ENCODE results near the gene PMFBP1.

Gene PMFBP1

DNA sequence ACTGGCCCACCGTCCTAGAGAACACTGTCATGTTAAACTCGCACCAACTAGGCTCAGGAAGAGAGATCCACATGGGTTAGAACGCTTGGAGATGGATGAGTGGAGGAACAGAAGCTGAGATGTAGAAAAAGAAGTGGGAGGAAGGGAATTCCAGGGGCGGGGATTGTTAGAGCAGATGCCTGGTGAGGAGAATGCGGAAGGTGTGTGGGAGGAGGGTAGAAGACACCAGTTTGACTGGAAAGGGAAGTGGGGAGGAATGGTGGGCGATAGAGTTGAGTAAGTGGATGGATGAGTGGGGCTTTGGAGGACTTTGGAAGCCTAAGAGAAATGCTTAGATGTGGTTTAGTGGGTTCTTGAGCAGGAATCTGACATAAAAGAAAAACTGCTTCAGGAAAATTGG is 40.9 kb downstream of the PMFBP1 start:
- no peak for DNase-seq (ENCODE audit: low read depth in 2 of 2)

DNA sequence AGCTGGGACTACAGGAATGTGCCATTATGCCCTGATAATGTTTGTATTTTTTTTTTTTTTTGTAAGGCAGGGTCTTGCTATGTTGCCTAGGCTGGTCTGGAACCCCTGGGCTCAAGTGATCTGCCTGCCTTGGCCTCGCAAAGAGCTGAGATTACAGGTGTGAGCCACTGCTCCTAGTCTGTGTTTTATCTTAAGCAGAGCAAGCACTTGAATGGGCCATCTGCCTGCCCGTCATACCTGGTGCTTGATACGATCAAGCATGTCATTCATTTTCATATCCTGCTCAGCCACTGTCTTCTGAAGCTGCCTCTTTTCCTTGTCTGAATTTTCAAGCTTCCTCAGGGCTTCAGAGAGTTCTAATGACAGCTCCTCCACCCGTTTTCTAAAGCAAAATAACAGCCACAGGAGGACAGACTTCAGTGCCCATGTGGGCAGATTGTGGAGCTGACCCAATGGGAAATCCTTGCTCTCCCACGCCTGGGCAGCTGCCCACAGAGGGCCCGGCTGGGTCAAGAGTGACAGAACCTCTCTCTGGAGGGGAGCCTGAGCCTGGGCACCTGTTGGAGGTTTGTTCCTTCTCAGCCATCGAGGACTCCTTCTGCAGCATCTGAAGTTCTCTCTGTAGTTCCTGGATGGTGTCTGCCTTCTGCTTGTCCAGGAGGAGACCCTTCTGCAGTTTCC is 41.8 kb downstream of the PMFBP1 start:
- no peak for DNase-seq (ENCODE audit: low read depth in 2 of 2)

DNA sequence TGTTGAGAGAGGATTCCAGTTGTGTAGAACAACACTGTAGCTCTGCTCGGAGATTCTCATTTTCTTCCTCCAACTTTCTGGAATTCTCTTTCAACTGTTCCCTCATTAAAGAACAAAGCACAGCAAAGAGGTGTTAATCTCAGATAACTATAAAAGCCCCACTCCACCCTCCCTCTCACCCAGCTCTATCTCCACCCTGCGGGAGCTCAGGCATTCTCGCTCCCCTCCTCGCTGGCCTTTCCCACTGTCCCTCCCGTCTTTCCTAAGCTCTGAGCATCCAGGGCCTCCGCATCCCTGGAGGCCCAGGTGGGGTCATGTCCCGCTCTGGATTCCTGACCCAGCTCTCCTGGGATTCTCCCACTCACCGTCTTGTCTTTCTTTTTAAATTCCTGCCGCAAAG is 43.3 kb downstream of the PMFBP1 start:
- no peak for DNase-seq (ENCODE audit: low read depth in 2 of 2)

DNA sequence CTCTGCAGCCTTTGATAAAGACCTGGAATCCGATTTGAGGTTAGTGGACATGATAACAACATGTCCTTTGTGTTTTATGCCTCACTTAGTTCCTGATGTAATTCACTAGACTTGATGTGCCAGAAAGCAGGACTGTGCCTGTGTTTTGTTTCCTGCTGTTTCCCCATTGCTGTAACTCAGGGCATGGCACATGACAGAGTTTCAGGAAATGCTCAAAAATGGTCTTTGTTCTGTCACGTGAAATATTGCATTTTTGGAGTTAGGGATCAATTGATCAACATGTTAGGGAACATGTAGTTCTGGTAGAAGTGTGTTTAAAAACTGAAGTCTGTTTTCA is 45.6 kb downstream of the PMFBP1 start:
- DNase-seq (ENCODE audit: low read depth in 2 of 2), result no peak

DNA sequence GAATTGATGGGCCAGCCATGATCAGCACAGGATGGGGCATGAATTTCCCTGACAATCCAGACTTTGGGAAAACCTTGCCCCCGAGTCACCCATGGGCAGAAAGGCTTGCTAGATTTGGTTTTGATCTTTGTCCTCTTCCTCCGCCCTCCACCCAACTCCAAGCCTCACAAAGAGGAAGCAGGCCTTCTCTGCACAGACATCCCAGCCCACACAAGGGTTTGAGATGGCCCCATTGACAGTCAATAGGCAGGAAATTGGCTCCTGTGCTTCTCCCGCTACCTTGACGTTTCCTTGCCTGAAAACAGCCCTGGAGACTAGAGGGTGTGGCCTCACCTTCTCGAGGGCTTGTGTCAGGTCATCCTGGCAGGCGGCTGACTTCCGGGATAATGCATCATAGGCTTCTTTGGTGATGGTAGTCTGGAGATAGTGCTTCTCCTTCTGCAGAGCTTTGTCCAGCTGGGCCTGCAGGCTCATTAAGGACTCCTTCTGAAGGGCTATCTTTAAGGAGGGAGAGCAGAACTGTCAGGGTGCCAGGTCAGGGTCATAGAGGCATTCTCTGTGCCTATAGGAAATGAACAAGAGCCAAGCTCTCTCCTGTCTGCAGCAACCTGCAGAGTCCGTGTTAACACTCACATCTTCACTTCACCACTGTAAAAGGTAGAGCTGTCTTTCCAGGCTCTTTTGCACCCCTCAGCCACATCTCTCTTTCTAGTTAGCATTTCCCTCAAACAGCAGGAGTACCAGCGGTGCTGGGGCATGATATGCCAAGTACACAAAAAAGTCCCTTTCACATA is 46.1 kb downstream of the PMFBP1 start:
- DNase-seq (ENCODE audit: low read depth in 2 of 2), result no peak

DNA sequence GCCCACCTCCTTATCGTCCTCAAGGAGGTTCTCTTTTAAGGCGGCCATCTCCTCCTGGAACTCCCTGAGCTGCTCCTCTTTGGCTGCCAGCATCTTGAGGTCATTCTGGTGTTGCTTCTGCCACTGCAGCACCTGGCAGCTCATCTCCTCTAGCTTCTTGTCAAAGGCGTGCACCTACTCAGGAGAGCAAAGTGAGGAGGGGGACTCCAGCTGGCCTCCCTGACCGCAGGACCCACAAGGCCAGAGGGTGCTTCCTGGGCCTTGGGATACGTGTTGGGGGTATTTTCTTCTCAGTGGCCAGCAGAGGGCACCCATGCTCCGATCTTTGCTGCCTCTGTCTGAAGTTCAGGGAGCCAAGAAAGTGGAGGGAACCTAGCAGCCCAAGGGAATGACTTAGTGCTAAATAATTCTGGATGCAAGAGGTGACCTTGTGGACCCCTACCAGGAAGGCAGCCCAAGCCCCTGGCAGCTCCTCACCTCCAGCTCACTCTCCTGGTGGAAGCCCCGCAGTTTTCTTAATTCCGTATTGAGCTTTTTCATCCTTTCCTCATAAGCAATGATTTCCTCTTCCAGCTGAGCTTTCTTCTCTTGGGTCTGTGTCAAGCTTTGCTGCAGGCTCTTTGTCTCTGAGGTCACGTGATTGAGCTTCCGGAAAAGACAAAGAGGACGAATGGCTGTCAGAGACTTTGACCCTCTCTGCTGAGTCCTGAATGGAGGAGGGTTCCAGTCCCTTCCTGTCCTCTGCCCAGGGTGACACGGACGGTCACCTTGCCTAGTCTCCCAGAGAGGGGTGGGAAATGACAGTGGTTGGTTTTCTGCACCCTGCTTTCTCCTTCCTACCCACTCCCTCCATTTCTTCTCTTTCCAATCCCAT is 47.0 kb downstream of the PMFBP1 start:
- DNase-seq (ENCODE audit: low read depth in 2 of 2), result peak; percentile 38 to 40

- DNase-seq (ENCODE audit: low read depth in 2 of 2), result no peak
Observed at GRCh38 chr16:72124148-72124547, 47.8 kb downstream of the PMFBP1 start.

GRCh38 chr16:72123426-72123825 is 48.5 kb downstream of the PMFBP1 start:
- DNase-seq (ENCODE audit: low read depth in 2 of 2), result no peak

GRCh38 chr16:72122916-72123315 is 49.0 kb downstream of the PMFBP1 start:
- DNase-seq (ENCODE audit: low read depth in 2 of 2), result no peak

GRCh38 chr16:72122308-72122707 is 49.6 kb downstream of the PMFBP1 start:
- no peak for DNase-seq (ENCODE audit: low read depth in 2 of 2)

DNA sequence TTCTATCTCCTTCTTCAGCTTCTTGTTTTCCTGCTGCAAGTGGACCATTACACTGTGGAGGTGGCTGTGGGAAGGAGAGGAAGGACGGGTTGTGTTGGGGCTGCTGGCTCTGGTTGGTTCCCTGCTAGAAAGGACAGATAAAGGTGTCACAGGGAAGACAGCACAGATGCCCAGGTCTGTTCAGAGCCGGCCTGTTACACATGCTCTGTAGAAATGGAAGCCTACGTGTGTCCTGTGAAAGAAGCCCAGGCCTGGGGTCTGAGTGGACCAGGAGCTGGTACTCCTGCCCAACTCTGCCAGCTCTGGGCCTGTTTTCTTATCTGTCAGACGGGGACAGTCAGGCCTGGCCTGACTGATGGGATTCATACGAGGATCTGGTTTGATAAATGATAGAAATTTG is 51.9 kb downstream of the PMFBP1 start:
- DNase-seq (ENCODE audit: low read depth in 2 of 2), result no peak

DNA sequence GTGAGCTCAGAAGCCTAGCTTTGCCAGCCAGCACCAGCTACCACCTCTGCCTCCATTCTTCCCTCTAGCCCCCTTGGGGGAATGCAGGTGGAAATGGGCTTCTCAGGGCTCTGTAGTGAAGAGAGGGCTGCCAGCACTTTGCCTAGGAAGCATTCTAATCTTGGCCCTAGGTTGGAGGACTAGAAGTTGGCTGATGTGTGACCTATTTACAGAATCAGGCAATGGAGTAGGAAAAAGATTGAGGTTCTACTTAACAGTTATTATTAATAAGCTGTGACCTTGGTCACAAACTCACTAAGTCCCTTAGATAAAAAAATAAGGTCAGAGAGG is 58.4 kb downstream of the PMFBP1 start:
- no peak for DNase-seq (ENCODE audit: low read depth in 2 of 2)

- no peak for DNase-seq (ENCODE audit: low read depth in 2 of 2)
Observed at GRCh38 chr16:72112906-72113615, 58.9 kb downstream of the PMFBP1 start.

GRCh38 chr16:72112452-72112792 is 59.5 kb downstream of the PMFBP1 start:
- DNase-seq (ENCODE audit: low read depth in 2 of 2), result no peak

DNA sequence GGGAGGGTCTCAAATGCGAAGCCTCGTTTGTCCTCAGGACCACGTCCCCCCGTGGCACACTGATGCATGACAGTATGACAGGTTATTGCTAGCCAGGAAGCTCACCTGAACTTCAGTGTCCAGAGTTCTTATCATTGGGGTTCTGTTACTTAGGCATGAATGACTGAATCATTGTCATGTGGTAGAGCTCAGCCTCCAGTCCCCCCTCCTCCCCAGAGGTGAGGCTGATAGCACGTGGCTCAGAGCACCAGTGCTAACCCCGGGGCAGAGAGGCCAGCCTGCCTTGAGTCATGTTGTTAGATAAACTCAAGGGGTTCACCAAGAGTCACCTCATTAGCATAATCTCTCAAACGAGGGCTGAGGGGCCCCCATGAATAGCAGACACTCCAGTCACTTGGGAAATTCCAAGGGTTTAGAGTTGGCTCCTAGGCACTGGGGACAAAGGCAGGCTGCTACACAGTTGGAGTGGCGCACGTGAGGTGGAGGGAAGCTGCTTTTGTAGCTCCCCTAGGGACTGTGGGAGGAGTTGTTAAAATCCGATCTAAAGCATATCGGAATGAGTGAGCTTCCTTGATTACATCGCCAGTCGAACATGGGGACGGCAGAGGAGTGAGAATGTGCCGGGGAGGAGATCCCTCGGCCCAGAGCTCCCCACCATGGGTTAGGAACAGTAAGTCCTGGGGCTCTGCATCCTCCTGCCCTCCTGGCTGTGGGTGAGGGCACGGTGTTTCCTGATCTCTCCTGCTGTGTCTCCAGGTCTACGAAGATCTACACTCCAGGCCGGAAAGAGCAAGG is 60.1 kb downstream of the PMFBP1 start:
- no peak for DNase-seq (ENCODE audit: low read depth in 2 of 2)

GRCh38 chr16:72110662-72111615 is 61.0 kb downstream of the PMFBP1 start:
- no peak for DNase-seq (ENCODE audit: low read depth in 2 of 2)

DNA sequence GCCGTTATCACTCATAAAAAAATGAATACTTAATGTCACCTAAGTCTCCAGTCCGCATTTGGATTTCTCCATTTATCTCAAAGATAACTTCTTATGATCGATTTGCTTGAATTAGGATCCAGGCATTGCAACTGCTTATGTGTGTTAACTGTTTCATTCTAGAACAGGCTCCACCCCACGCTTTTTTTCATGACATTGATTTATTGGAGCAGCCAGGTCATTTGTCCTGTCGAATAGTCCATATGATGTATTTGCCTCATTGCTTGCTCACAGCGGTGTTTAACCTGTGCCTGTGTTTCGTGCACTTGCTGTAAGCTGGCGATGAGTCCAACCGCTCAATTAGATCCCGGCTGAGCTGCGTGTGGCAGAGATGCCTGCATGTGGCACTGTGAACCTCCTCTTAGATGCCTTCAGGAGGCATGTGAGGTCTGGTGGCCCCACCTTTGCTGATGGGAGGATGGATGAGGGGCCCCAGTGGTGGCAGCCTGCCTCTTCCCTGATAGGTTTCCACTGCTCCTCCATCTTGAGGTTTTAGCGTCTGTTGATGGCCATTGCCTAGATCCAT is 61.9 kb downstream of the PMFBP1 start:
- no peak for DNase-seq (ENCODE audit: low read depth in 2 of 2)

- DNase-seq (ENCODE audit: low read depth in 2 of 2), result no peak
Observed at GRCh38 chr16:72109300-72109699, 62.7 kb downstream of the PMFBP1 start.

DNA sequence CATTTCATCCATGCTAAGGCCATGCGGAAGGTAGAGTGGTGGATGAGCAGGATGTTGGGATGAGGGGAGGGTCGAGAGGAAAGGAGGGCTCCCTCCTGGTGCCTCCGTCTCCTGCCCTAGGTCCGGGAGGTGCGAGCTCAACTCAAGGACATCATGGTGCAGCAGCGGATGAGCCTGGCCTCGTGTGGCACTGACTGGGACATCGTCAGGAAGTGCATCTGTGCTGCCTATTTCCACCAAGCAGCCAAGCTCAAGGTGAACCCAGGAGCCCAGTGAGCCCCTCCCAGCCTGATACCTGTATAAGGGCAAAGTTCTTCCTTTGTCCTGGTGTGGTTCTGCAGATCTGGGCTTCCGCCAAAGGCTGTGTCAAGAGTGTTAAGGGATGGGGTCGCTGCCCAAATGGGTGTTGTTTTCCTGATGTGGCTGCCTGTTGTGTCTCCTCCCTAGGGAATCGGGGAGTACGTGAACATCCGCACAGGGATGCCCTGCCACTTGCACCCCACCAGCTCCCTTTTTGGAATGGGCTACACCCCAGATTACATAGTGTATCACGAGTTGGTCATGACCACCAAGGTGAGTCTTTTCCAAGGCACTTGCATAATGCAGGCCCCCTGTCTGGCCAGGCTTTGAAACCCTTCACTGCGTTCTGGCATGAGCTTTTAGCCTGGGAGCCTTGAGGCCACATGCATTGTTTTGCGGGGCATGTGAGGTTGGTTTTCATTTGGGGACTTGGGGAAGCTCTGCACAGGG is 63.4 kb downstream of the PMFBP1 start:
- no peak for DNase-seq (ENCODE audit: low read depth in 2 of 2)

Data from fibroblast of skin of left quadriceps (primary cell).